Measurements from ENCODE around the gene ALAS1. TPM values are rescaled to one million over a fixed set of nuclear protein-coding genes. Genes with fewer than 3 reads are reported as not detected.
A peak's percentile ranks its signal among the peaks of the same experiment; 100 is the strongest.

Gene ALAS1
- total and polyA plus RNA-seq, 2 of the 13 experiments (the other 11 are each of a cell fraction or from before 2014, with no cell fraction given): 36.0 to 43.2 TPM

DNA sequence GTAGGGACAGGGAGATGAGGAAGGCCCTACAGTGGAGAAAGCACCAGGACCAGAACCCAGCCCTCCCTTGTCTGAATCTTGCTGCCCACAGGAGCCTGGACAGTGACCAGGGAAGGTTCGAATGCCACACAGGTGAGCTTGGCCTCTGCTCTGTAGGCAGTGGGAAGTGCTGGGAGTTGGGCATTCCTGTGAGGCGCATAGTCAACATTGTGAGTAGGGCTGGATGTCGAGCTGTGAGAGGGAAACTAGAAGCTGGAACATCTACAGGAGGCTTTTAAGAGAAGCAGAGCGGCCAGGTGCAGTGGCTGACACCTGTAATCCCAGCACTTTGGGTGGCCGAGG, 20.3 kb upstream of the ALAS1 start (continued):
- TF ChIP-seq, protein P1, sequence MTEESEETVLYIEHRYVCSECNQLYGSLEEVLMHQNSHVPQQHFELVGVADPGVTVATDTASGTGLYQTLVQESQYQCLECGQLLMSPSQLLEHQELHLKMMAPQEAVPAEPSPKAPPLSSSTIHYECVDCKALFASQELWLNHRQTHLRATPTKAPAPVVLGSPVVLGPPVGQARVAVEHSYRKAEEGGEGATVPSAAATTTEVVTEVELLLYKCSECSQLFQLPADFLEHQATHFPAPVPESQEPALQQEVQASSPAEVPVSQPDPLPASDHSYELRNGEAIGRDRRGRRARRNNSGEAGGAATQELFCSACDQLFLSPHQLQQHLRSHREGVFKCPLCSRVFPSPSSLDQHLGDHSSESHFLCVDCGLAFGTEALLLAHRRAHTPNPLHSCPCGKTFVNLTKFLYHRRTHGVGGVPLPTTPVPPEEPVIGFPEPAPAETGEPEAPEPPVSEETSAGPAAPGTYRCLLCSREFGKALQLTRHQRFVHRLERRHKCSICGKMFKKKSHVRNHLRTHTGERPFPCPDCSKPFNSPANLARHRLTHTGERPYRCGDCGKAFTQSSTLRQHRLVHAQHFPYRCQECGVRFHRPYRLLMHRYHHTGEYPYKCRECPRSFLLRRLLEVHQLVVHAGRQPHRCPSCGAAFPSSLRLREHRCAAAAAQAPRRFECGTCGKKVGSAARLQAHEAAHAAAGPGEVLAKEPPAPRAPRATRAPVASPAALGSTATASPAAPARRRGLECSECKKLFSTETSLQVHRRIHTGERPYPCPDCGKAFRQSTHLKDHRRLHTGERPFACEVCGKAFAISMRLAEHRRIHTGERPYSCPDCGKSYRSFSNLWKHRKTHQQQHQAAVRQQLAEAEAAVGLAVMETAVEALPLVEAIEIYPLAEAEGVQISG (CRISPR knock-in tag; IDR thresholded peaks at IDR 0.05): 0 out of 2 replicates have a peak, but pooled peaks have one; percentile 24
- TF ChIP-seq ZNF564 (CRISPR knock-in tag; IDR thresholded peaks at IDR 0.05): no peak
- TF ChIP-seq SNRNP70 (IDR thresholded peaks at IDR 0.05; ENCODE audit: low read depth, low read length): no peak
- no peak for TF ChIP-seq MAFK (conservative IDR thresholded peaks at IDR 0.05 in 1 of 2, IDR thresholded peaks at IDR 0.05 in 1 of 2; ENCODE audit: low read length in 2 of 2)
- no peak for TF ChIP-seq TP53 (CRISPR knock-in tag; conservative IDR thresholded peaks at IDR 0.05)
- TF ChIP-seq, protein P2, sequence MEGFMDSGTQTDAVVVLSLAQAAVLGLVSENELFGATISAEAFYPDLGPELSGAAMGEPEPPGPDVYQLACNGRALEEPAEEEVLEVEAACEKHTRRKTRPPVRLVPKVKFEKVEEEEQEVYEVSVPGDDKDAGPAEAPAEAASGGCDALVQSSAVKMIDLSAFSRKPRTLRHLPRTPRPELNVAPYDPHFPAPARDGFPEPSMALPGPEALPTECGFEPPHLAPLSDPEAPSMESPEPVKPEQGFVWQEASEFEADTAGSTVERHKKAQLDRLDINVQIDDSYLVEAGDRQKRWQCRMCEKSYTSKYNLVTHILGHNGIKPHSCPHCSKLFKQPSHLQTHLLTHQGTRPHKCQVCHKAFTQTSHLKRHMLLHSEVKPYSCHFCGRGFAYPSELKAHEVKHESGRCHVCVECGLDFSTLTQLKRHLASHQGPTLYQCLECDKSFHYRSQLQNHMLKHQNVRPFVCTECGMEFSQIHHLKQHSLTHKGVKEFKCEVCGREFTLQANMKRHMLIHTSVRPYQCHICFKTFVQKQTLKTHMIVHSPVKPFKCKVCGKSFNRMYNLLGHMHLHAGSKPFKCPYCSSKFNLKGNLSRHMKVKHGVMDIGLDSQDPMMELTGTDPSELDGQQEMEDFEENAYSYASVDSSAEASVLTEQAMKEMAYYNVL (CRISPR knock-in tag; IDR thresholded peaks at IDR 0.05; ENCODE audit: borderline replicate concordance): no peak
- TF ChIP-seq KAT2B (IDR thresholded peaks at IDR 0.05; ENCODE audit: borderline replicate concordance, low read depth, low read length): no peak
- TF ChIP-seq PAWR (CRISPR knock-in tag; IDR thresholded peaks at IDR 0.05; ENCODE audit: borderline replicate concordance): no peak
- TF ChIP-seq ZNF33A (CRISPR knock-in tag; IDR thresholded peaks at IDR 0.05; ENCODE audit: borderline replicate concordance): no peak
- 0 out of 2 replicates have a peak, but pooled peaks have one; percentile 43 for TF ChIP-seq SMAD1 (CRISPR knock-in tag; IDR thresholded peaks at IDR 0.05; ENCODE audit: borderline replicate concordance, low read depth)
- peak; percentile 22; the same call in 1 of the 2 replicates for TF ChIP-seq ZFP1 (CRISPR knock-in tag; IDR thresholded peaks at IDR 0.05)
- no peak for TF ChIP-seq PAF1 (CRISPR knock-in tag; IDR thresholded peaks at IDR 0.05)
- 0 out of 2 replicates have a peak, but pooled peaks have one; percentile 1 for TF ChIP-seq ZNF878 (CRISPR knock-in tag; IDR thresholded peaks at IDR 0.05)
- TF ChIP-seq POGZ (CRISPR knock-in tag; IDR thresholded peaks at IDR 0.05): no peak
- TF ChIP-seq RAD21 (CRISPR knock-in tag; IDR thresholded peaks at IDR 0.05): no peak
- TF ChIP-seq MED1 (CRISPR knock-in tag; IDR thresholded peaks at IDR 0.05): no peak
- no peak for TF ChIP-seq LCORL (IDR thresholded peaks at IDR 0.05)
- TF ChIP-seq LCORL (CRISPR knock-in tag; IDR thresholded peaks at IDR 0.05): no peak
- TF ChIP-seq, protein P3, sequence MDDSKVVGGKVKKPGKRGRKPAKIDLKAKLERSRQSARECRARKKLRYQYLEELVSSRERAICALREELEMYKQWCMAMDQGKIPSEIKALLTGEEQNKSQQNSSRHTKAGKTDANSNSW (CRISPR knock-in tag; IDR thresholded peaks at IDR 0.05; ENCODE audit: borderline replicate concordance): no peak
- TF ChIP-seq, protein P4, sequence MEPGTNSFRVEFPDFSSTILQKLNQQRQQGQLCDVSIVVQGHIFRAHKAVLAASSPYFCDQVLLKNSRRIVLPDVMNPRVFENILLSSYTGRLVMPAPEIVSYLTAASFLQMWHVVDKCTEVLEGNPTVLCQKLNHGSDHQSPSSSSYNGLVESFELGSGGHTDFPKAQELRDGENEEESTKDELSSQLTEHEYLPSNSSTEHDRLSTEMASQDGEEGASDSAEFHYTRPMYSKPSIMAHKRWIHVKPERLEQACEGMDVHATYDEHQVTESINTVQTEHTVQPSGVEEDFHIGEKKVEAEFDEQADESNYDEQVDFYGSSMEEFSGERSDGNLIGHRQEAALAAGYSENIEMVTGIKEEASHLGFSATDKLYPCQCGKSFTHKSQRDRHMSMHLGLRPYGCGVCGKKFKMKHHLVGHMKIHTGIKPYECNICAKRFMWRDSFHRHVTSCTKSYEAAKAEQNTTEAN (CRISPR knock-in tag; conservative IDR thresholded peaks at IDR 0.05): no peak
- no peak for TF ChIP-seq ZNF225 (CRISPR knock-in tag; IDR thresholded peaks at IDR 0.05)
- TF ChIP-seq, protein P5, sequence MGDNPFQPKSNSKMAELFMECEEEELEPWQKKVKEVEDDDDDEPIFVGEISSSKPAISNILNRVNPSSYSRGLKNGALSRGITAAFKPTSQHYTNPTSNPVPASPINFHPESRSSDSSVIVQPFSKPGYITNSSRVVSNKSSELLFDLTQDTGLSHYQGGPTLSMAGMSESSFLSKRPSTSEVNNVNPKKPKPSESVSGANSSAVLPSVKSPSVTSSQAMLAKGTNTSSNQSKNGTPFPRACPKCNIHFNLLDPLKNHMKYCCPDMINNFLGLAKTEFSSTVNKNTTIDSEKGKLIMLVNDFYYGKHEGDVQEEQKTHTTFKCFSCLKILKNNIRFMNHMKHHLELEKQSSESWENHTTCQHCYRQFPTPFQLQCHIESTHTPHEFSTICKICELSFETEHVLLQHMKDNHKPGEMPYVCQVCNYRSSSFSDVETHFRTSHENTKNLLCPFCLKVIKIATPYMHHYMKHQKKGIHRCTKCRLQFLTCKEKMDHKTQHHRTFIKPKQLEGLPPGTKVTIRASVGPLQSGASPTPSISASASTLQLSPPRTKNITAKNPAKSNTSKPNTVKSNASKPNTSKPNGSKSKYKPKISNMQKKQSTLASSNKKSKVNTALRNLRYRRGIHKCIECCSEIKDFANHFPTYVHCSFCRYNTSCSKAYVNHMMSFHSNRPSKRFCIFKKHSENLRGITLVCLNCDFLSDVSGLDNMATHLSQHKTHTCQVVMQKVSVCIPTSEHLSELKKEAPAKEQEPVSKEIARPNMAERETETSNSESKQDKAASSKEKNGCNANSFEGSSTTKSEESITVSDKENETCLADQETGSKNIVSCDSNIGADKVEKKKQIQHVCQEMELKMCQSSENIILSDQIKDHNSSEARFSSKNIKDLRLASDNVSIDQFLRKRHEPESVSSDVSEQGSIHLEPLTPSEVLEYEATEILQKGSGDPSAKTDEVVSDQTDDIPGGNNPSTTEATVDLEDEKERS (CRISPR knock-in tag; IDR thresholded peaks at IDR 0.05): no peak
- no peak for TF ChIP-seq BRD4 (CRISPR knock-in tag; IDR thresholded peaks at IDR 0.05)

All from HepG2 (cell line).